ENCODE results near the gene KIAA1328.

Gene KIAA1328

GRCh38 chr18:37249171-37249886 is 420.4 kb downstream of the KIAA1328 start:
- no peak for DNase-seq (ENCODE audit: extremely low read depth in 1 of 2, low read depth in 1 of 2)

GRCh38 chr18:37249895-37250618 is 421.1 kb downstream of the KIAA1328 start:
- no peak for DNase-seq (ENCODE audit: extremely low read depth in 1 of 2, low read depth in 1 of 2)

GRCh38 chr18:37251679-37252078 is 422.8 kb downstream of the KIAA1328 start:
- no peak for DNase-seq (ENCODE audit: extremely low read depth in 1 of 2, low read depth in 1 of 2)

GRCh38 chr18:37252342-37252741 is 423.4 kb downstream of the KIAA1328 start:
- DNase-seq (ENCODE audit: extremely low read depth in 1 of 2, low read depth in 1 of 2): no peak

- no peak for DNase-seq (ENCODE audit: extremely low read depth in 1 of 2, low read depth in 1 of 2)
These were observed 424.0 kb downstream of the KIAA1328 start for GRCh38 chr18:37252854-37253393.

- no peak for DNase-seq (ENCODE audit: extremely low read depth in 1 of 2, low read depth in 1 of 2)
These were observed 424.7 kb downstream of the KIAA1328 start for GRCh38 chr18:37253394-37254235.

- DNase-seq (ENCODE audit: extremely low read depth in 1 of 2, low read depth in 1 of 2): no peak
These were observed 425.4 kb downstream of the KIAA1328 start for GRCh38 chr18:37254236-37254754.

- DNase-seq (ENCODE audit: extremely low read depth in 1 of 2, low read depth in 1 of 2): no peak
These were observed 426.0 kb downstream of the KIAA1328 start for GRCh38 chr18:37254973-37255372.

- no peak for DNase-seq (ENCODE audit: extremely low read depth in 1 of 2, low read depth in 1 of 2)
These were observed 429.2 kb downstream of the KIAA1328 start for GRCh38 chr18:37258131-37258530.

GRCh38 chr18:37258819-37259218 is 429.9 kb downstream of the KIAA1328 start:
- no peak for DNase-seq (ENCODE audit: extremely low read depth in 1 of 2, low read depth in 1 of 2)

GRCh38 chr18:37259711-37260110 is 430.8 kb downstream of the KIAA1328 start:
- DNase-seq (ENCODE audit: extremely low read depth in 1 of 2, low read depth in 1 of 2): no peak

GRCh38 chr18:37260367-37261093 is 431.6 kb downstream of the KIAA1328 start:
- no peak for DNase-seq (ENCODE audit: extremely low read depth in 1 of 2, low read depth in 1 of 2)

GRCh38 chr18:37261246-37261840 is 432.4 kb downstream of the KIAA1328 start:
- DNase-seq (ENCODE audit: extremely low read depth in 1 of 2, low read depth in 1 of 2): no peak

GRCh38 chr18:37261988-37262387 is 433.1 kb downstream of the KIAA1328 start:
- DNase-seq (ENCODE audit: extremely low read depth in 1 of 2, low read depth in 1 of 2): no peak

GRCh38 chr18:37264956-37265355 is 436.0 kb downstream of the KIAA1328 start:
- no peak for DNase-seq (ENCODE audit: extremely low read depth in 1 of 2, low read depth in 1 of 2)

- no peak for DNase-seq (ENCODE audit: extremely low read depth in 1 of 2, low read depth in 1 of 2)
These were observed 436.5 kb downstream of the KIAA1328 start for GRCh38 chr18:37265382-37265781.

- no peak for DNase-seq (ENCODE audit: extremely low read depth in 1 of 2, low read depth in 1 of 2)
These were observed 437.4 kb downstream of the KIAA1328 start for GRCh38 chr18:37266290-37266689.

GRCh38 chr18:37270038-37270665 is 441.2 kb downstream of the KIAA1328 start:
- DNase-seq (ENCODE audit: extremely low read depth in 1 of 2, low read depth in 1 of 2): no peak

- no peak for DNase-seq (ENCODE audit: extremely low read depth in 1 of 2, low read depth in 1 of 2)
These were observed 441.7 kb downstream of the KIAA1328 start for GRCh38 chr18:37270666-37271052.

Measured in activated CD8-positive, alpha-beta memory T cell treated with anti-CD3 and anti-CD28 coated beads for 1 hour (primary cell).